Type B pancreatic cell (in vitro differentiated cells): Measurements from ENCODE around the gene POFUT2. TPM values are rescaled to one million over a fixed set of nuclear protein-coding genes. Genes with fewer than 3 reads are reported as not detected.
A peak's percentile ranks its signal among the peaks of the same experiment; 100 is the strongest.

ENCODE experiments used
- DNase-seq: peaks from one replicate; pipeline ENCODE4 v3.0.0; 2021; ENCODE audit warnings: mixed read lengths; ENCODE audit not compliant: unreplicated experiment; ENCODE audit errors: extremely low spot score
- H3K27ac Mint-ChIP-seq: 2 replicates; pipeline ENCODE4 v1.8.0; 2021; ENCODE audit warnings: mild to moderate bottlenecking, mixed read lengths
- H3K27me3 Mint-ChIP-seq: 2 replicates; pipeline ENCODE4 v1.8.0; 2021; ENCODE audit warnings: mixed read lengths
- H3K36me3 Mint-ChIP-seq: 2 replicates; pipeline ENCODE4 v1.8.0; 2021; ENCODE audit warnings: mixed read lengths
- H3K4me1 Mint-ChIP-seq: one replicate; pipeline ENCODE4 v1.8.0; 2021; ENCODE audit warnings: mixed read lengths; ENCODE audit not compliant: unreplicated experiment
- H3K4me3 Mint-ChIP-seq: 2 replicates; pipeline ENCODE4 v1.8.0; 2021; ENCODE audit warnings: mild to moderate bottlenecking, mixed read lengths
- H3K9me3 Mint-ChIP-seq: 2 replicates; pipeline ENCODE4 v1.8.0; 2021; ENCODE audit warnings: mixed read lengths
- total RNA-seq: library from RNA; stranded (reverse); gene quantifications from 2 replicates; pipeline ENCODE4 v1.2.1, GENCODE V29; 2021; ENCODE audit warnings: low replicate concordance
- TF ChIP-seq, protein P1 (sequence below): fragments of 200-600 bp; sonication (generic); conservative IDR thresholded peaks from 2 replicates; pipeline ENCODE4 v1.5.0; 2021; ENCODE audit warnings: antibody characterized with exemption, mild to moderate bottlenecking

Gene POFUT2
- total RNA-seq, 1 donor from 2014 or later, result 52.8 TPM

- no peak for DNase-seq
- Mint-ChIP-seq H3K4me3 (peak overlapping the region; percentile 31), H3K9me3 (no peaks in the 10 kb centered on the region), H3K4me1 (peaks cover 33% of the 10 kb centered on the region), H3K27me3 (peaks cover 3% of the 10 kb centered on the region), H3K27ac (peak overlapping the region; percentile 56), H3K36me3 (no peaks in the 10 kb centered on the region)
- TF ChIP-seq, protein P1, sequence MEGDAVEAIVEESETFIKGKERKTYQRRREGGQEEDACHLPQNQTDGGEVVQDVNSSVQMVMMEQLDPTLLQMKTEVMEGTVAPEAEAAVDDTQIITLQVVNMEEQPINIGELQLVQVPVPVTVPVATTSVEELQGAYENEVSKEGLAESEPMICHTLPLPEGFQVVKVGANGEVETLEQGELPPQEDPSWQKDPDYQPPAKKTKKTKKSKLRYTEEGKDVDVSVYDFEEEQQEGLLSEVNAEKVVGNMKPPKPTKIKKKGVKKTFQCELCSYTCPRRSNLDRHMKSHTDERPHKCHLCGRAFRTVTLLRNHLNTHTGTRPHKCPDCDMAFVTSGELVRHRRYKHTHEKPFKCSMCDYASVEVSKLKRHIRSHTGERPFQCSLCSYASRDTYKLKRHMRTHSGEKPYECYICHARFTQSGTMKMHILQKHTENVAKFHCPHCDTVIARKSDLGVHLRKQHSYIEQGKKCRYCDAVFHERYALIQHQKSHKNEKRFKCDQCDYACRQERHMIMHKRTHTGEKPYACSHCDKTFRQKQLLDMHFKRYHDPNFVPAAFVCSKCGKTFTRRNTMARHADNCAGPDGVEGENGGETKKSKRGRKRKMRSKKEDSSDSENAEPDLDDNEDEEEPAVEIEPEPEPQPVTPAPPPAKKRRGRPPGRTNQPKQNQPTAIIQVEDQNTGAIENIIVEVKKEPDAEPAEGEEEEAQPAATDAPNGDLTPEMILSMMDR, result no peak
These were observed 43.9 kb upstream of the POFUT2 start for GRCh38 chr21:45331531-45332147.

GRCh38 chr21:45330851-45331261 is 43.2 kb upstream of the POFUT2 start:
- TF ChIP-seq, protein P1, result no peak
- Mint-ChIP-seq H3K27me3 (peaks cover 3% of the 10 kb centered on the region), H3K4me3 (no peak overlapping the region), H3K4me1 (peaks cover 35% of the 10 kb centered on the region), H3K36me3 (no peaks in the 10 kb centered on the region), H3K27ac (no peak overlapping the region), H3K9me3 (no peaks in the 10 kb centered on the region)
- no peak for DNase-seq

- no peaks in the 10 kb centered on the region for H3K9me3 Mint-ChIP-seq
- DNase-seq, result no peak
- peaks cover 3% of the 10 kb centered on the region for H3K27me3 Mint-ChIP-seq
- H3K27ac Mint-ChIP-seq, result peak overlapping the region; percentile 93
- no peaks in the 10 kb centered on the region for H3K36me3 Mint-ChIP-seq
- H3K4me3 Mint-ChIP-seq, result peak overlapping the region; percentile 79
- peaks cover 35% of the 10 kb centered on the region for H3K4me1 Mint-ChIP-seq
- TF ChIP-seq, protein P1, result no peak
These were observed 42.5 kb upstream of the POFUT2 start for GRCh38 chr21:45330075-45330781.

DNA sequence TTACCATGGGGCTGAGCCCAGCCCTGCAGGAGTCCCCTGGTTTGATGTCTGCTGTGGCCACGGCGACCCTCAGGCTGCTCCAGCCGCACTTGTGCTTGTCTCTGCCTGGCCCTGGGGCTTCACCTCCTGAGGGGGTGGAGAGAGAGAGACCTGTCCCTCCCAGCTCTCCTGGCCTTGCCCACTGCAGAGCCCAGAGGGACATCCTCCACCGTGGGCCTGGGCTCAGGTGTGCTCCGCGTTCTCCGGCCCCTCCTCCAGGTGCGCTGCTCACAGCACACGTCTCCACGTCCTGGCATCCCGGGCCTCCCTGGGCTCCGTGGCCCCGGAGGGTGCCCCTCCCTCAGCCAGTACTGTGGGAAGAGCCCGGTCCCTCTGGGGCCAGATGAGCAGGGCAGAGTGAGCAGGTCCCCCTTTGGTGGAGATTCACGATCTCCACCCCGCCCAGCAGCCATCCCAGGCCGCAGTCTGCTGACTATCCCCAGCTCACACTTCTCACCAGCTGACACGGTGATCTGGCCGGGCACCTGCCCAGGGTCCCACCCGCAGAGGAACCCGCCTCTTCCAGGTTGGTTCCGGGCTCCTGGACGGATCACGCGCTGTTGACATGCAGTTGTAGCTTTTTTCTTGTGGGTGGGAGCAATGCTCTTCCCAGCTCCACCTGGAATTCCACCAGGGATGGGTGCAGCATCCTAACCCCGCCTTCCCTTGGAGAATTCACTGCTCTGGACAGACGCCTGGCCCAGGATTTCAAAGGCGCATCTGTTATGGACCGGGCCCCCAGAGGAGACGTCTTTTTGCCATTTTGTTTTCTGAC is 41.8 kb upstream of the POFUT2 start:
- Mint-ChIP-seq H3K9me3 (no peaks in the 10 kb centered on the region), H3K36me3 (no peaks in the 10 kb centered on the region)
- TF ChIP-seq, protein P1, result no peak

DNA sequence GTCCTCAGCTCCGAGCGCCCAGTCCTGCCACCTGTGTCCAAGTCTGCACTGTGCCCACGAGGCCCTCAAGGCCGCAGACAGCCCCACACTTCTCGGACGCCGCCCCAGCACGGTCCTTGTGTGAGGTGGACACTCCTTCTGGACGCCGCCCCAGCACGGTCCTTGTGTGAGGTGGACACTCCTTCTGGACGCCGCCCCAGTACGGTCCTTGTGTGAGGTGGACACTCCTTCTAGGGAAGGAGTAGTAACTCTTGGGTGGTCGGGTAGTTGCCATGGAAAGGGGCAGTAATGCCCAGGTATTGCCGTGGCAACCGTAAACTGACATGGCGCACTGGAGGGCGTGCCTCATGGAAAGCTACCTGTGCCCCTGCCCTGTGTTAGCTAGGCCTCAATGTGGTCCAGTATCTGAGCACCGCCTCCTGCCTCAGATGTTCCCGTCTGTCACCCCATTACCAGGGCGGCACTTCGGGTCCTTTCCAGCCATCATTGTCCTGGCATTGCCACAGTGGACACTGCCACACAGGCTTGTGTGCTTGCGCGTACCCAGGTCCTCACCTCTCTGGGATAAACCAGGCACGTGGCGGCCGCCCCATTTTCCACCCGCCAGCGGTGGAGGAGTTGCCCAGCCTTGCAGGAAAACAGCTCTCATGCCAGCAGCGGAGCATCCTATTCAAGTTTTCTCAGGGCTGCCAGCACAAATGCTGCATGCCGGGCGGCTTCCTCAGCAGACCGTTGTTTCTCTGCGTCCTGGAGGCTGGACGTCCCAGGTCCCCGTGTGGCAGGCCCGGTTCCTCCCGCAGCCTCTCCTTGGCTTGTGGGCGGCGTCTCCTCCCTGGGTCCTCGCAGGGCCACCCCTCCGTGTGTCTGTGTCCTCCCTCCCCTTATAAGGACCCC is 40.8 kb upstream of the POFUT2 start:
- DNase-seq, result no peak
- H3K9me3 Mint-ChIP-seq, result no peaks in the 10 kb centered on the region
- TF ChIP-seq, protein P1, result no peak
- H3K4me1 Mint-ChIP-seq, result peaks cover 30% of the 10 kb centered on the region
- peaks cover 3% of the 10 kb centered on the region for H3K27me3 Mint-ChIP-seq
- H3K4me3 Mint-ChIP-seq, result no peak overlapping the region
- no peaks in the 10 kb centered on the region for H3K36me3 Mint-ChIP-seq
- H3K27ac Mint-ChIP-seq, result no peak overlapping the region

More for the DNA sequence above, 41.8 kb upstream of the POFUT2 start:
- Mint-ChIP-seq H3K27ac (peak overlapping the region; percentile 93), H3K4me1 (peaks cover 35% of the 10 kb centered on the region), H3K4me3 (peak overlapping the region; percentile 79), H3K27me3 (peaks cover 3% of the 10 kb centered on the region)
- no peak for DNase-seq
